HG02642 (cell line): ENCODE data around the gene IGSF22.

Experiments used
- ATAC-seq: cut with Tn5 transposase; IDR thresholded peaks from one replicate; pipeline ENCODE4 v1.9.1; 2021; ENCODE audit warnings: mild to moderate bottlenecking; ENCODE audit not compliant: unreplicated experiment, poor library complexity

IGSF22 gene

DNA sequence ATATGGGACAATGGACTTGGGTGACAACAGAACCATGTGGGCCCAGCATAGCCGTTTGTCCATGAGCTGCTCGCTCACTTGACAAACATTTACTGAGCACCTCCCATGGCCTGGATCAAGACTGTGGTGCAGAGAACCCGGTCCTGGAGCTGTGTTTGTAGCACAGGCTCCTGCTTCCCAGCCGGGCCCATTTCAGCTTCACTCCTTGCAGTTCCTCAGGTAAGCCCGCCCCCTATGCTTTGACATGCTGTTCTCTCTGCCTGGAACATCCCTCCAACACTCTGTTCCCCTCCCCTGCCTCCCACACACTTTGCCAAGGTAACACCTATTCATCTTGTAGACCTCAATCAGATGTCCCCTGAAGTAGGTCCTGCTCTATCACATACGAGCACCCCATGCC lies 19.3 kb upstream of the IGSF22 start:
- no peak for ATAC-seq

GRCh38 chr11:18743900-18744514 lies 18.0 kb upstream of the IGSF22 start:
- no peak for ATAC-seq

- no peak for ATAC-seq
These were observed 17.4 kb upstream of the IGSF22 start for GRCh38 chr11:18743365-18743764.

DNA sequence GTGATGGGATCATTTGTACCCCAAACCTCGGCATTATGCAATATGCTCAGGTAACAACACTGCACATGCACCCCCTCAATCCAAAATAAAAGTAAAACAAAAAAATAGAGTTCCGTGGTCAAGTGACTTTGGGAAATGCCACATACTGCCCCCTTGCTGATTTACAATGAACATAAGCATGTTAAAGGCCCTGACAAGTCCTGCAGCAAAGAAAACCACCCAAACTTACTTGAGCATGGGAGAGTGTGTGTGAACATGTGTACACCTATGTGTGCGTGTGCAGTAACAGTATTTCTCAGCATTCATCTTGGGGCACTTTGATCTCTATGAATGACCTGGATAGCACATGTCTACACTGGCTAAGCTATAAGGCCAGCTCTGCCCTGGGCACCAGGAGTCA lies 15.8 kb upstream of the IGSF22 start:
- ATAC-seq = no peak

DNA sequence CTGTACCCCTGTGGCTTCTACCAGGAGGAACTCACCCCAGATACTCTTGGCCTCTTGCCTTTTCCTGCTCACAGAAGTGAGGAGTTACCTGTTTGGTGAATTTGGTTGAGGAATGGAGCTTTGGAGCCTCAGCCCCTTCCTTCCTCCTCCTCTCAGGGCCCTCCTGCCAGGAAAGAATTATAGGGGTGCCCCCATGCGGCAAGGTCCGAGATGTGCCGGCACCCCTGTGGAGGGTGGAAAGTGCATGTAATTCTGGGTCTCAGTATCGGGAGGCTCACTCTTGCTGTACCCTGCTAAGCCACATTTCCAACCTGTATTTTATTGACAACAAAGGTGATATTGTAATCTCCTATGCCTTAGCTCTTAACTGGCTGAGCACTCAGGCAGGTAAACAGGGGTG lies 13.7 kb upstream of the IGSF22 start:
- no peak for ATAC-seq

DNA sequence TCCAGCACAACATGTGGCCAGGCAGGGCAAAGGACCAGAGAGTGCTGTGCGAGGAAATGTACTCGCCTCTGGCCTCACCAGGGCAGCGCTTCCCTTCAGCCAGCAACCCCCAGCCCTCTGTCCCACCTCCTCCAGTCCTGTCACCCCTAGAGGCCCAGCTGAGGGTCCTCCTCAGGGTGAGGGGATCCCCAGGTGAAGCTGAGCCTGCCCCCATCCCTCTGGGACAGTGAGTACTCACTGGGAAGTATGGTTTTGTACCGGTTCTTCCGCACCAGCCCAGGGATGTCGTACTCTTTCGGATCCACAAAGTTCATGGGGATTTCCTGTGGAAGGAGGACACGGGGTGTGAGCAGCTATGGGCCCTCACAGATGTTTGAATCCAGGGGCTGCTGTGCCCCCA lies 11.7 kb upstream of the IGSF22 start:
- no peak for ATAC-seq

DNA sequence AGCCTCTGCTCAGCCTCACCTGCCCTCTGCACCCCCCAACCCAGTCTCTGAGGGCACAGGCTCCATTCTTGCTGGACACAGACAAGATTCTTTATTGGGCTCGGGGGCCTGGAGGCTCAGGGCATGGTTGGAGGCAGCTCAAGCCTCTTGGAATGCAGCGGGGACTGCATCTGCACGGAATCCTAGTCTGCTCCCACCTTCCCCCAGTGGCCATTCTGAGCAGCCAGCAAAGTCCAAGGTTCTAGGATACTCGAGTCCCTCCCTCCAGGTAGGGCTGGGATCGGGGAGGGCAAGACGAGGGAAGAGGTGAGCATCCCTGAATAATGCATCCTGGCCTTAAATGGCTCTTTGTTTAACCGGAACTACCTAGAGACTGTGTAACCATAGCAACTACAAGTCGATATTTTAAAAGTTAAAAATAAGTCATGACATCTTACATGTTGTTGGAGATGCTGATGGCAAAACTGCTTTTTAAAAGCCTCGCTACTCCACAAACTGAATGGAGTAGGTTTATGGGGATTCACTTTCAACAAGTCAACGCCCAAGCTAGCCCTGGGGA lies 10.7 kb upstream of the IGSF22 start:
- no peak for ATAC-seq

DNA sequence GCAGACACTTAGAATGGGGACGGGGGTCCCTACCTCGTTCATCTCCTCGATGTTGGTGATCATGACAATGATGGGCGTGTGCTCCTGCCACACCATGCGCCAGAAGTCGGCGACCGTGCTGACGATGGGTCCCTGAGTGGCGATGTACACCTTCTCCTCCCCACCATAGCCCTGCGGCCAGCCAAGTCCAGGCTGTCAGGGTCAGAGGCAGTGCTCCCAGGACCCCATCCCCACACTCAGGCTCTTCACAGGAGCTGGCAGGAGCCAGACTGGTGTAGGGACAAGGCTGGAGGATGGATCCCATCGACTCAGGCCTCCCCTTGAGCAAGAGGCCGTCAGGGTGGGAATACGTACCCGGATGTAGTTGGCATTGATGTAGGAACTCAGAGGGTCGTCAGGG lies 7.2 kb upstream of the IGSF22 start:
- ATAC-seq = no peak

GRCh38 chr11:18731949-18732821 lies 6.2 kb upstream of the IGSF22 start:
- ATAC-seq = peak; percentile 51

GRCh38 chr11:18731441-18731840 lies 5.5 kb upstream of the IGSF22 start:
- no peak for ATAC-seq

GRCh38 chr11:18730020-18730419 lies 4.0 kb upstream of the IGSF22 start:
- ATAC-seq = no peak

DNA sequence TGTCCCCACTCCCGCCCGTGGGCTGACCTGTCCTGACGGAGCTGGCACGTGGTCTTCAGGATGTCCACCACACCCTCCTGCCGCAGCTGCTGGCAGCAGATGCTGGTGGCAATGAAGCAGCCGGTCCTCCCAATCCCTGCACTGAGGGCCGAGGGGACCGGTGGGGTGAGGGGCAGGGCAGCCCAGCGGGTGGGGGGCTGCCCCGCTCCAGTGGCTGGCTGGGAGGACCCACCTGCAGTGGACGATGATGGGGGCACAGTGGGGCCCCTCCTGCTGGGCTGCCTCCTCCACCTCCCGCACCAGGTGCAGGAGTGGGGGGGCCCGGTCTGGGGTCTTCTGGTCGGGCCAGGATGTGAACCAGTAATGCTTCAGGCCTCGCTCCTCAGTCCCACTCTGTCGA lies 3.4 kb upstream of the IGSF22 start:
- ATAC-seq = no peak

GRCh38 chr11:18728658-18729057 lies 2.7 kb upstream of the IGSF22 start:
- no peak for ATAC-seq

DNA sequence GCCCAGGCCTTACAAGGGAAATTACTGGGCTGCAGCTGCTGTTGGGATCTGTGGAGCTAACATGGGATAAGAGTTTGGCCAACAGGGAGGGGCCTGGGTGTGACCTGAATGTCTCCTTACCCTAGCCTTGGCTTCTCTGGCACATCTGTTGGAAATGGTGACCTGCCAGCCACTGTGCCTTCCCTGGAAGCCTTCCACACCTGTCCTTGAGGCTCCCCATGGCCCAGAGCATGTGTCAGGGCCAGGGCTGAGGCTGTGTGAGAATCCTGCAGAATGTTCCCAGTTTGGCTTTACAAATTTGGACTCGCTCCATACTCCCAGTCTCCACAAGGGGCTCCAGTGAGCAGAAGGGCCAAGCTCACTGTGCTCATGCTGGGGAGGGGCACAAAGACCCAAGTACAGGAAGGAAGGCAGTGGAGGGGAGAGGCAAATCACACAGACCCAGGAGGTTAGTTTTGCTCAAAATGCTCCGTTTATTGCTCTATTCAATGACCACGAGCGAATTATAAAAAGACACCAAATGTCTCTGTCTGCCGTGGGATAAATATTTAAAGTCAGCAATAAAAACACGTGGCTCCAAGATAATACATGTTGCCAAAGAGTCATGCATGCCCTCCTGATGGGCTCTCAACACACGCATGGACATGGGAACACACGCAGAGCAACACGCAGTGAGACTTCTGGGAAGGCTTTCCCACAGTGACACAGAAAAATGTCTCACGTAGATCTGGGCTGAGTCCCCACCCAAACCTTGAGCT lies 1.7 kb upstream of the IGSF22 start:
- ATAC-seq = no peak

GRCh38 chr11:18723991-18724390 lies 2.0 kb downstream of the IGSF22 start:
- ATAC-seq = no peak

- no peak for ATAC-seq
These were observed 3.7 kb downstream of the IGSF22 start for GRCh38 chr11:18722293-18722637.

DNA sequence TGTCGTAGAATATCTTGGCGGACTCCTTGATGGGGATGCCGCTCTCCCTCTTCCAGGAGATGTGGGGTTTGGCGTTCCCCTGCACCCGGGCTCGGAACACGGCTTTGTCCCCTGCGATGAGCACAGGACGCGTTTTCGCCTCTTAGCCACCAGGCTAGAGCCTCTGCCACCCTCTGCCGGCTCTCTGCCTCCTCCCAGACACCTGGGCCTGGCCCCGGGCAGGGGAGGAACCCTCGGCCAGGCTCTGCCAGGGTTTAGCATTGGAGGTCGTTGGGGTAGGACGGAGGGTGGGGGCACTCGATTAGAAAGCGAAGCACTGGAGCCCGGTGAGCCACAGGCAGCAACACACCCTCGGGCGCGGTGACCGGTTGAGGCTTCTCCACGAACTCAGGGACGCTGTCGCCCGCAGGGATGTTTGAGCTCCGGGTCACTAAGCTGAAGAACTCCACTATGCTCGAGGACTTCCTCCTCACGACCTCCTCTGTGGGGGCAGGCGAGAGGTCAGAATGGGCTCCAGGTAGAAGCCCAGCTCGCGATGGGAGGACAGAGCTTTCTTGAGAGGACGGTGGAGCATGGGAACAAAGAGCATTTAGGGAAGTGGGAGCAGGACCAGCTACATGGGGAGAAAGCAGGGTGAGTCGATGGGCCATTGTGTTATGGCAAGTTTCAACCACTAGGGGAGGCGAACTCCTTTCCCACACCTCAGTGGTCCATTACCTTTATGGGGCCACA lies 4.3 kb downstream of the IGSF22 start:
- ATAC-seq = peak; percentile 74

DNA sequence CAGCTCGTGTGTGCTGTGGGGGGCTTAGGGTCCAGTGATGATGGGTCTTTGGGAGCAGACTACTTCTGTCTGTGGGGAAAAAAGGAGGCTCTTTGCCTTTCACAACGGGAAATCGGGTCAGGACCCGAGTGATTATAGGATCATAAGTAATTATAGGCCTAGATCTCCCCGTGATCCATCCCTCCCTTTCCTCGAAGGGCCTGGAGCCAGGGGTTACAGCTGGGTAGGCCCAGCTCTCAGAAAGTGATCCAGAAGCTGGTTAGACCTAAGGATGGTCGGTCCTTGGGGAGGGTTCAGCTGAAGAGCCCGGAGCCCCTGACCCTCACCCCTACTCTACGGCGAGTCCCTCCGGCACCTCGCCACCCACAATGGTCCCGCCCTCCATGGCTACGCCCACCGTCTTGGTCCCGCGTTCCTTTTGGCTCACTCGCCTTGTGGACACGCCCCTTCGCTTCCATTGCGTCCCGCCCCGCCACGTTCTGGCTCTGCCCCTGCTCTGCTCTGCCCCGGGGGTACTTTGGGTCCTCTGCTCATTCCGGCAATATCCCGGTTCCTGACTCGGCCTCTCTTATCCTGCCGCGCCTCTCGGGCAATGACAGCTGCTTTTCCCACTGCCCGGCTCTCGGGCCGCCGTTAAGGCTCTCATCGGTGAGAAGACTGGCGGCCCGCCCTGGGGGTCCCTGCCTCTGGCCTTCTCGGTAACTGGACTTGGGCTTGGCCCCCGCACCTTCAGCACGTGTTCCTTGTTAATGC lies 5.0 kb downstream of the IGSF22 start:
- peak; percentile 83 for ATAC-seq

DNA sequence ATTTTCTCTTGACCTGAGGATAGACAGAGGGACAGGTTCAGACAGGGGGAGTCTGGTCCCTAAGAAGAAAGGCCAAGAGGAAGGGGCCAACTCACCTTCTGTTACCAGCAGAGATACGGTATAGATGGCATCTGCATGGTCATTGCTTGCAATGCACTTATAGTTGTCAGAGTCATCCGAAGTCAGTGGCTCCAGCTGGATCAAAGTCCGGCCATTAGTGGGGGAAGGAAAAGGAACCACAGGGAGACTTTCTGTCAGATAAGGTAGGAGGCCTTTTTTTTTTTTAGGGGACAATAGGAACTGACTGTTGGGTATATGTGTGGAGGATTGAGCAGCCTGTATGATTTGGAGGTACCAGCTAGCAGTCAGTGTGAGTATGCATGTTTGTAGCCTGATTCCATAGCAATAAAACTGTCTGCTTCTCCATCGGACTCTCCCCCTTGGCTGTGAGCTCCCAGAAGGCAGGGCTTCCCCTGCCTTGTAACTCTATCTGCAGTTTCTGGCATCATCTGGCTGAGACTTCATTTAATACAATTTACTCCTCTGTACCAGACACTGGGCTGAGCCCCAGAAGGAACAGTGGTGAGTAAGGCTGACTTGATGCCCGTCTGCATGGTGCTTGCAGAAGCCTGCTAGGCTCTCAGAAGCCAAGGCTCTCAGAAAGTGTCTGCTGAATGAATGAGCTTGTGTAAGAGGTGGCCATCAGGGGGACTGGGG lies 5.7 kb downstream of the IGSF22 start:
- no peak for ATAC-seq
